Uterus (tissue), 4 donors: ENCODE measurements around the gene SUGP1. TPM values are rescaled to one million over a fixed set of nuclear protein-coding genes. Genes with fewer than 3 reads are reported as not detected.

Experiments used
- DNase-seq, 2 donors: peaks; one replicate each; pipeline ENCODE4 v3.0.0-alpha.2; 2019 to 2020
- H3K27ac ChIP-seq, 2 donors: fragments of 200-600 bp; sonication (generic); 1 replicate in 1 of 2; 2 replicates in 1 of 2; pipeline ENCODE4 v1.5.1; 2016 to 2018
- H3K27me3 ChIP-seq, 2 donors: fragments of 200-600 bp; sonication (generic); one replicate each; pipeline ENCODE4 v1.5.1; 2018 to 2019; ENCODE audit warnings: control low read depth in 1 of 2
- H3K36me3 ChIP-seq, 2 donors: fragments of 200-600 bp; sonication (generic); one replicate each; pipeline ENCODE4 v1.5.1; 2019; ENCODE audit warnings: control low read depth in 1 of 2
- H3K4me1 ChIP-seq, 2 donors: fragments of 200-600 bp; sonication (generic); one replicate each; pipeline ENCODE4 v1.5.1; 2018 to 2019; ENCODE audit warnings: control low read depth in 1 of 2
- H3K4me3 ChIP-seq, 2 donors: fragments of 200-600 bp; sonication (generic); 1 replicate in 1 of 2; 2 replicates in 1 of 2; pipeline ENCODE4 v1.5.1; 2018 to 2019; ENCODE audit warnings: mild to moderate bottlenecking in 1 of 2
- H3K9me3 ChIP-seq, 2 donors: fragments of 200-600 bp; sonication (generic); one replicate each; pipeline ENCODE4 v1.5.1; 2019; ENCODE audit warnings: control low read depth in 1 of 2
- CTCF ChIP-seq, 4 experiments: fragments of 200-600 bp in 2 of 4; fragments of 450-650 bp in 2 of 4; sonication (generic) in 2 of 4; IDR thresholded peaks; one replicate each; pipeline ENCODE4 v1.5.1; 2016 to 2019; ENCODE audit warnings: antibody characterized with exemption in 4 of 4, mild to moderate bottlenecking in 2 of 4, moderate library complexity in 1 of 4
- POLR2A ChIP-seq, 2 donors: fragments of 450-650 bp; IDR thresholded peaks; one replicate each; pipeline ENCODE4 v1.6.1; 2016; ENCODE audit warnings: antibody characterized with exemption in 2 of 2, mild to moderate bottlenecking in 1 of 2, moderate library complexity in 1 of 2
- intact Hi-C: fragments of 100-400 bp; cut with DNase I; formaldehyde crosslinking; loops from one replicate; pipeline ENCODE4 v1.15.1; 2023; ENCODE audit warnings: low total_unique reads
- total RNA-seq, 4 donors: library from RNA; depleted of rRNA in 3 of 4; stranded (reverse); fragments of >200 nt in 3 of 4; gene quantifications; one replicate each; pipeline versions ENCODE4 v1.1.0 to v1.2.4, GENCODE V29; 2014 to 2023
- donor health status: DM: yes; HTN: yes; CAD: no.

SUGP1 gene
- total RNA-seq, 4 donors from 2014 or later = 9.5 to 43.6 (median 14.0) TPM

DNA sequence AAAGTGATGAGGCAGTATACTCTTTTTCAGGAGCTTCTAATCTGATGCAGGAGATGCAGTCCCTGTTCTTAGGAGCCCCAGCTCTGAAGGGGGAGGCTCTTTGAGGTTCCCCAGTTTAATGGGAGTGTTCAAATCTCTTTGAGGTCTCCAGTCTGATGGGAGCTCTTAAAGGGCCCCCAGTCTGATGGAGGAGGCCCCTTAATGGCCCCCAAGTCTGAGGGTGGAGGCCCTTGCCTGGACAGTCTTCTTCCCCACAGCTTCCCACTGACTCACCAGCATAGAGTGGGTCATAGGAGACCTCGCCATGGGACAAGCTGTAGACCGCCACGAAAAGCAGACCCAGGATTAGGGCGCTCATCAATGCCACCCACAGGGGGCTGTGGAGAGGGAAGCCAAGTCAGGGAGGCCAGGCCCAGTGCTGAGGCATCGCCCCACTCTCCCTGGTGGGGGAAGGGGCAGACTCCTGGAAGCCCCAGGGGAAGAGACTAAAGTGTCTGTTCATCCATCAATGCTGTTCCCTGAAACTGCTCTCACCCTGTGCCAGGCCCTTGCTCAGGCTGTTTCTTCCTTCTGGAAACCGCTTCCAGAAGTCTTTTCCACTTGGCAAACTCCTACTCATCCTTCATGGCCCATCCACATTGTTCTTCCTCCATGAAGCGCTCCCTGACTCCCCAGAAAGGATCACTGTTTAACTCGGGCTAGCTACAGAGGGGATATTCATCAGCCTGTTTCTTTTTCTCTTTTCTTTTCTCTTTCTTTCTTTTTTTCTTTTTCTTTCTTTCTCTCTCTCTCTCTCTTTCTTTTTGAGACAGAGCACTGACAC lies 49.3 kb downstream of the SUGP1 start:
- intact Hi-C loops = no loop called here
- Histone ChIP-seq H3K27ac (no peak overlapping the region), H3K4me1 (peaks cover 0 to 9% of the 10 kb centered on the region in 2 donors), H3K36me3 (no peaks in the 10 kb centered on the region), H3K4me3 (no peak overlapping the region), H3K27me3 (no peaks in the 10 kb centered on the region), H3K9me3 (no peaks in the 10 kb centered on the region)
- DNase-seq = no peak
- TF ChIP-seq CTCF (IDR thresholded peaks at IDR 0.05) (no peak), POLR2A (IDR thresholded peaks at IDR 0.05) (no peak)

- H3K9me3 ChIP-seq = no peaks in the 10 kb centered on the region
- no peaks in the 10 kb centered on the region for H3K36me3 ChIP-seq
- no peak overlapping the region for H3K27ac ChIP-seq
- no peaks in the 10 kb centered on the region for H3K27me3 ChIP-seq
- intact Hi-C loops = no loop called here
- TF ChIP-seq CTCF (IDR thresholded peaks at IDR 0.05) = no peak
- TF ChIP-seq POLR2A (IDR thresholded peaks at IDR 0.05) = no peak
- no peak overlapping the region for H3K4me3 ChIP-seq
- peaks cover 0 to 9% of the 10 kb centered on the region in 2 donors for H3K4me1 ChIP-seq
- no peak for DNase-seq
Measured at GRCh38 chr19:19269952-19270694, 50.2 kb downstream of the SUGP1 start.

DNA sequence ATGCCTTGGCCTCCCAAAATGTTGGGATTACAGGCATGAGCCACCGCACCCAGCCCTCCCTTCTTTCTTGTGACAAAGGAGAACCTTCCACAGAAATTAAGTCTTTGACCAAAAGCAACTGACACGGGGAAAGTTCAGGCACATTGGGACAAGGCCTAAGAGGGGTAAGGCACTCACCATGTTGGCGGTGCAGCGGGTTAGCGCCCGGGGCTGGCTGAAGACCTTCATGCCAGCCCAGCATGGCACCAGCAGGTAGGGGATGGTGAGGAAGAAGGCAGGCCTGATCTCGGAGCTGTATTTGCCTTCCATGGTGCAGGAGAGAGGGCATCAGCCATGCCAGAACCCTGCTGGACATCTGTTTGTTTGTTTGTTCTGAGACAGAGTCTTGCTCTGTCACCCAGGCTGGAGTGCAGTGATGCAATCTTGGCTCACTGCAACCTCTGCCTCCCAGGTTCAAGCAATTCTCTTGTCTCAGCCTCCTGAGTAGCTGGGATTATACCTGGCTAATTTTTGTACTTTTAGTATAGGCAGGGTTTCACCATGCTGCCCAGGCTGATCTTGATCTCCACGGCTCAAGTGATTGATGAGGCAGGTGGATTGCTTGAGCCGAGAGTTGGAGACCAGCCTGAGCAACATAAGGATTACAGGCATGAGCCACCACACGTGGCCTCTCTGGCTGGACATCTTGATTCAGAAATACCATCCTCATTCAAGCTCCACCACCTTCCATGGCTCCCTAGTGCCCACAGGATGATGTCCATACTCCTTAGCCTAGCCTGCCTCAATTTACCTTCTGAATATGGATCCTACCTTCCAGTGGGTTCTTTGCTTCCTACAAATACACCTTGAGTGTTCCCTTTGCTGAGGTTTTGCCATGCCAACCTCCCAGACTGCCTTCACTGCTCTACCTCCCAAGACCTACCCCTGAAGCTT lies 51.6 kb downstream of the SUGP1 start:
- no peaks in the 10 kb centered on the region for H3K36me3 ChIP-seq
- intact Hi-C loops = no loop called here
- no peak overlapping the region for H3K4me3 ChIP-seq
- H3K4me1 ChIP-seq = peaks cover 0 to 8% of the 10 kb centered on the region in 2 donors
- H3K27ac ChIP-seq = no peak overlapping the region
- H3K9me3 ChIP-seq = no peaks in the 10 kb centered on the region
- H3K27me3 ChIP-seq = no peaks in the 10 kb centered on the region
- no peak for DNase-seq
- TF ChIP-seq POLR2A (IDR thresholded peaks at IDR 0.05) (no peak), CTCF (IDR thresholded peaks at IDR 0.05) (no peak)

- TF ChIP-seq POLR2A (IDR thresholded peaks at IDR 0.05) (no peak), CTCF (IDR thresholded peaks at IDR 0.05) (no peak)
- DNase-seq = no peak
- H3K4me1 ChIP-seq = no peaks in the 10 kb centered on the region
- H3K27me3 ChIP-seq = no peaks in the 10 kb centered on the region
- no peaks in the 10 kb centered on the region for H3K36me3 ChIP-seq
- H3K4me3 ChIP-seq = no peak overlapping the region
- H3K9me3 ChIP-seq = no peaks in the 10 kb centered on the region
- intact Hi-C loops = no loop called here
- no peak overlapping the region for H3K27ac ChIP-seq
Measured at GRCh38 chr19:19267305-19267704, 53.0 kb downstream of the SUGP1 start.
